NCI-H446 treated with DMSO at 0.1 percent for 48 hours (cell line): ENCODE data around the gene HIRA.
"Not testable (repeated sequence)": the region's sequence is repeated elsewhere in the genome, so short reads cannot be mapped to it uniquely, and the experiment has no call there.

Experiments used
- DNase-seq: peaks from one replicate; lab custom pipeline; 2025; lab: John Stamatoyannopoulos, UW

HIRA gene

DNA sequence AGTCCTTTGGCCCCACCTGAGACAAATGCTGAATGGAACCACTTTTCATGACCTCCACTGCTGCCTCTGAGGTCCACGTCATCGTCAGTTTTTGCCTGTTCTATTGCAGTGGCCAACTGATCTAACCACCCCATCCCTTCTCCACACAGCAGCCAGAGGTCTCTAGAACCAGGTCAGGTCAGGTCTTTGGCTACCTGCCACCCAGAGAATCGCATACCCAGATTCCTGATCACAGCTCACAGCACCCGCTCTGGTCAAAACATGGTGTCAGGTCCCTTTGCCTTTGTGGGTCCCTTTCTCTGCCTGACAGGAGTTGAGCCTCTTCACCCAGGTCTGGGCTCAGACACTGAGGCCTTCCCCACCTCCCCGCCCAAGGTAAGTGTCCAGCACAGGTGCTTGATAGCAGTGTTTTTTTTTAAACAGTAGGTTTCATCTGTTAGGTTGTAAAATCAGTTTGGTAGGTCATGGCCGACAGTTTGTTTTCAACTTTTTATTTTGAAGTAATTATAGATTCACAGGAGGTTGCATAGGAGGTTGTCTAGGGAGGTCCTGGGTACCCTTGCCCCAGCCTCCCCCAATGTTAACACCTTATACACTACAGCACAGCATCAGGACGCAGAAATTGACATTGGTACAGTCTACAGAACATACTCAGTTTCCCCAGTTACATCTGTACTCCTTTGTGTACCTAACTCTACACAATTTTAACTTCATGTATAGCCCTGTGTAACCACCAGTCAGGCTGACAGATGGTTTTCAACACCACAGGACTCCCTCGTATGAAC lies 9.1 kb upstream of the HIRA start:
- DNase-seq: no peak

- peak; percentile 10 for DNase-seq
Measured at GRCh38 chr22:19438298-19438697, 6.8 kb upstream of the HIRA start.

DNA sequence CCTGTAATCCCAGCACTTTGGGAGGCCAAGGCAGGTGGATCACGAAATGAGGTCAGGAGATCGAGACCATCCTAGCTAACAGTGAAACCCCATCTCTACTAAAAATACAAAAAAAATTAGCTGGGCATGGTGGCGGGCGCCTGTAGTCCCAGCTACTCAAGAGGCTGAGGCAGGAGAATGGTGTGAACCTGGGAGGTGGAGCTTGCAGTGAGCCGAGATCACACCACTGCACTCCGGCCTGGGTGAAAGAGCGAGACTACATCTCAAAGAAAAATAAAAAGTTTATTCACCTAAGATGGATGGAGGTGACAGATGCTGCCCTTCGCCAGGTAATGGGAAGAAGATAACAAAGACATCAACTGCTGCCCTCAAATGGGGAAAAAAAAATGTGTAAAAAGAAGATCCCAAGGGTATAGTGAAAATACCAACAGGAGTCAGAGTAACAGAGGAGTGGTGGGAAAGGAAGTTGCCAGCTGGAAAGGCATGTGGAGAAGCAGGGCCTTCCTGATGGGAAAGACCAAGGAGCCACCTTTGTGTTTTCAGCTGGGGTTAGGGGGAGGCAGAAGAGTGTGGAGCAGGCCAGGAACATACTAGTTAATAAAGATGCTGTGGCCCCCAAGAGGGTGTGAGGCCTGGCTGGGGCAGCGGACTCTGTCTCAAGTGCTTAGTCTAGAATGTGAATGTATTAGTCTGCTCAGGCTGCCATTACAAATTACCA lies 5.1 kb upstream of the HIRA start:
- not testable (repeated sequence) for DNase-seq

GRCh38 chr22:19434829-19435580 lies 3.5 kb upstream of the HIRA start:
- no peak for DNase-seq

- no peak for DNase-seq
Measured at GRCh38 chr22:19434401-19434800, 2.9 kb upstream of the HIRA start.

- peak; percentile 83 for DNase-seq
Measured at GRCh38 chr22:19432133-19432851, 759 bp upstream of the HIRA start, which contains the start of gene MRPL40. TSS of gene MRPL40 (plus strand) at chr22:19432545. CDS start at chr22:19432555, 10 bp downstream.

DNA sequence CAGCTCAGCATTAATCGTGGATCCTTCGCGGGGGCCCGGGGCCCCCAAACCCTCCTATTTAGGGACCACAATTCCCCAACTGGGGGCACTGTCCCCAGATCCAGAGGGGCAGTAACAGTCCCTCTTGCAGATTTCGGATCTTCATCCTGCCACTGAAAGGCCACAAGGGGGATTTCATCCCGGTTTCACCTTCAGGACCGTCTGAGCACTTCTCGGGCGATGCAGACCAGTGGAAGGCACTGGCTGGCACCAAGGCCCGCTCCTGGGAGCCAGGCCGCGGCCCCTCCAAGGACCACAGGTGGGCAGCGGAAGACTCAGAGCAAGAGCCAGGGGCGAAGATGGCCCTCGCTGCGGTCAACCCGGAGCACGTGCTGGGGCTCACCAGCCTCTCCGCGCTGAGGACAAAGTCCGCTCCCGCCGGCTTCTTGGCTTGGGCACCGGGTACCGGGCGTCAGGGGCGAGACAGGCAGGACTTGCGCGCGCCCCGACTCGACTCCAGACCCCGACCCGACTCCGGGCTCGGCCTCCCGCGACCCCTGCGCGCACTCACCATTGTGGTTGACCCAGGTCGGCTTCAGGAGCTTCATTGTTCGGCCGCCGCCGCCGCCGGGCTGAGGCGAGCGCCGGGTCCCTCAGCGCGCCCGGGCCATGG lies 517 bp downstream of the HIRA start:
- no peak for DNase-seq

- DNase-seq: no peak
Measured at GRCh38 chr22:19429950-19430889, 1.3 kb downstream of the HIRA start.

GRCh38 chr22:19424186-19424500 lies 7.4 kb downstream of the HIRA start:
- no peak for DNase-seq

GRCh38 chr22:19422440-19423301 lies 8.9 kb downstream of the HIRA start:
- DNase-seq: no peak

- no peak for DNase-seq
Measured at GRCh38 chr22:19420321-19420720, 11.2 kb downstream of the HIRA start.

DNA sequence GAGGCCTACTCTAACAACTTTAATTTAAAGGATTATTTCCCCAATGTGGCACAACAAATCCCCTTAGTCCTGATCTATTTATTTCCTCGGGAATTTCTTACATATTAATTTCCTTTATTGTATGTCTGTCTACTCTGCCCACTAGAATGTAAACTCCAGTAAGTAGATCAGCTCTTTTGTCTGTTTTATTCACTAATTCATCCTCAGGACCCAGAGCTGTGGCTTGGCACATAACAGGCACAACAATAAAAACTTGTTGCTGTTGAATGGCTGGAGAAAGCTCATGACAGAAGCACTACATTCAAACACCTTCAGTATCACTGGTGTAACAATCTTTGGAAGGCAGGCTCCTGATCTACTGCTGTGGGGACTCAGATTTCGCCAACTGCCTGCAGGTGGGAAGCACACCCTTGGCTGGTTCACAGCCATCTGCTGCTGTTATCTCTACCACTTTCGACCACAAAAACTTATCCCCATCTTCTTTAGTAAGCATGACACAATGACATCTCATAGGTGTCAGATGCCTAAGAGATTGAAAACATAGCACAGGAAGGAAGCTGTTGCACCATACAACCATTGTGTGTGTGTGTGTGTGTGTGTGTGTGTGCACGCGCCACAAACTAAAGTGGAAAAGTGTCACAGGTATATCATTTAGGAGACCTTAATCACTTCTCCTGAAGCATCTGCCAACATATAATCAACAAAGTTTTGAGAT lies 11.9 kb downstream of the HIRA start:
- no peak for DNase-seq

GRCh38 chr22:19419086-19419463 lies 12.5 kb downstream of the HIRA start:
- no peak for DNase-seq

GRCh38 chr22:19412923-19413322 lies 18.6 kb downstream of the HIRA start:
- DNase-seq: no peak

- no peak for DNase-seq
Measured at GRCh38 chr22:19412478-19412877, 19.1 kb downstream of the HIRA start.

- DNase-seq: no peak
Measured at GRCh38 chr22:19411690-19412045, 19.9 kb downstream of the HIRA start.

DNA sequence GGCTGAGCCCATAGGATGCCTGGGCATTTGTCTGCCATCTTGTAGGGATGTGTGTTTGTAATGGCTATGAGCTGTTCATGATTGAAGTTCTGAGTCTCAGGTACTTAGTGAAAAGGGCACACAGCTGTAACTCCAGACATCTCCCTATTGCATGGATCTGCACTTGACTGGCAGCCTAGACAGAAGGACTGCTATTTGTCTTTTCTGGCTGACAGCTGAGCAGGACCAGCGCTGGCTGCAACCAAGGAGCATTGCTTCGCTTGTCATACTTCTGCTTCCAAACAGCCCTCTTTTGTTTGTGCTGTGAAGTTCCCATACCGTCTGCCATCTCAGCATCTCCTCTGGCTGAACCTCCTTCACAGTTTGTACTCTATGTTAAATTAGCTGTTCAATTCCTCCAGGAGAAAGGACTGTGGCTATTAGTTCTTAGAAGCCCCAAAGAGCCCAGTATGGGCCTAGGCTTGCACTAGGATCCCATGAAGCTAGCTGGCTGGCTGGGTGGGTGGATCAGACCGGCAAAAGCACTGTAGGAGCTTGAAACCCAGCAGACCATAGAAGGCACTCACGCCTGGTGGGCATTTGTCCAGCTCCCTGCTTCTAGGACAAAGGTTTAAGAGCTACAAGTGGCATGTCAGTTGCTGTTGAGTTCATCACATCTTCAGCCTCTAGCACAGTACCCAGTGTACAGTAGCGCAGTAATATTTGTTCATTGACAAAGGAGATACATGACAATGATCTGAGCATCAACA lies 20.4 kb downstream of the HIRA start:
- DNase-seq: no peak
